GM21786 (cell line): Measurements from ENCODE around the gene PDYN.

ENCODE experiments used
- ATAC-seq: cut with Tn5 transposase; IDR thresholded peaks from one replicate; pipeline ENCODE4 v1.9.1; 2021; ENCODE audit not compliant: unreplicated experiment

Gene PDYN

GRCh38 chr20:1952737-1953530, 40.9 kb downstream of the PDYN start:
- ATAC-seq: peak; percentile 60

GRCh38 chr20:1951436-1952115, 42.3 kb downstream of the PDYN start:
- ATAC-seq: no peak

- no peak for ATAC-seq
Measured at GRCh38 chr20:1950836-1951235, 43.0 kb downstream of the PDYN start.

- ATAC-seq: no peak
Measured at GRCh38 chr20:1949347-1950100, 44.3 kb downstream of the PDYN start.

- ATAC-seq: no peak
Measured at GRCh38 chr20:1947535-1947846, 46.4 kb downstream of the PDYN start.

GRCh38 chr20:1946762-1947534, 46.9 kb downstream of the PDYN start:
- ATAC-seq: no peak

GRCh38 chr20:1946442-1946761, 47.5 kb downstream of the PDYN start:
- ATAC-seq: no peak

DNA sequence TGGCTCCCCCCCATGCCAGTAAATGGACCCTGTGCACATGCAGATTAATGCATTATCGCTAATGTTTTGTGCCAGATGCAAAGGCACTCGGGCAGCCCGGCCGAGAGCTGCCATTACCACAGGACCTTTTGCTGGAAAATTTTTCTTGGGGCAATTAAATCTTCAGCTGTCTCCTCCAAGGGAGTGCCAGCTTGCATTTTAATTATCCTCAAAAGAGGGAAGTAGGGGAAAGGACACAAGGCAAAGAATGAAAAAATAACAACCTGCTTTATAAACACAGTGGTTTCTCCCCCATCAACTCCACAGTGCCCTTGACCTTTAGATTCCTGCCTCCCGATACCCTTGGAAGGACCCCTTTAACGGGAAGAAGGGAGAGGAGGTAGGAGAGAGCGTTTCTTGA, 48.2 kb downstream of the PDYN start:
- no peak for ATAC-seq

- no peak for ATAC-seq
Measured at GRCh38 chr20:1945134-1945618, 48.7 kb downstream of the PDYN start.

DNA sequence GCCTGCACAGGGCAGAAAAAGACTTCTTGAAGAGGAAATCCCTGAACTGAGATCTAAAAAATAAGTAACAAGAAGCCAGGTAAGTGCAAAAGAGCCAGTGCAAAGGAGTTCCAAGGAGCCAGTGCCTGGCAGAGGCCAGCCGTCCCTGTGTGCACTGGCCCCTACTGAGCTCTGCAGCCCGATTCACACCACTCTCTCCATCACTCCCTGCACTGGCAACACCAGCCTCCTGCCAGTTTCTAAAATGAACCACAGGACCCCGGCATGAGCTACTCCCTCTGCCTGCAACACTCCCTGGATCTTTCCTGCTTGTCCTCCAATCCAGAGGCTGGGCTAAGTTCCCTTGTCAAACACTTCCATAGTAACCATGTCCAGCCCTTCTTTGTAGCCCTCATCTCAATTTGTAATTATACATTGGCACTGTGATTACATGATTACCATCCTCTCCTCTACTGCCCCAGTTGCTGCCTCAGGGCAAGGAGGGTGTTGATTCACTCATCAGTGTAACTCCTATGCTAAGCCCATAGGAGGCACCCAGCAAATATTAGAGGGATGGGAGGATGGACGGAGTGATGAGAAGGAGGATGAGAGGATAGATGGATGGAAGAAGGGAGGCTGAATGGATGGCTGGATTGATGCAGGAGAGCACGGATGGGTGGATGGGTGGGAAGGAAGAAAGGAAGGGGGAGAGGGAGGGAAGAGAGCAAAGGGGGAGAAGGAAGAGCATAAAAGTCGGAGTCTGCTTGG, 49.3 kb downstream of the PDYN start:
- ATAC-seq: no peak

DNA sequence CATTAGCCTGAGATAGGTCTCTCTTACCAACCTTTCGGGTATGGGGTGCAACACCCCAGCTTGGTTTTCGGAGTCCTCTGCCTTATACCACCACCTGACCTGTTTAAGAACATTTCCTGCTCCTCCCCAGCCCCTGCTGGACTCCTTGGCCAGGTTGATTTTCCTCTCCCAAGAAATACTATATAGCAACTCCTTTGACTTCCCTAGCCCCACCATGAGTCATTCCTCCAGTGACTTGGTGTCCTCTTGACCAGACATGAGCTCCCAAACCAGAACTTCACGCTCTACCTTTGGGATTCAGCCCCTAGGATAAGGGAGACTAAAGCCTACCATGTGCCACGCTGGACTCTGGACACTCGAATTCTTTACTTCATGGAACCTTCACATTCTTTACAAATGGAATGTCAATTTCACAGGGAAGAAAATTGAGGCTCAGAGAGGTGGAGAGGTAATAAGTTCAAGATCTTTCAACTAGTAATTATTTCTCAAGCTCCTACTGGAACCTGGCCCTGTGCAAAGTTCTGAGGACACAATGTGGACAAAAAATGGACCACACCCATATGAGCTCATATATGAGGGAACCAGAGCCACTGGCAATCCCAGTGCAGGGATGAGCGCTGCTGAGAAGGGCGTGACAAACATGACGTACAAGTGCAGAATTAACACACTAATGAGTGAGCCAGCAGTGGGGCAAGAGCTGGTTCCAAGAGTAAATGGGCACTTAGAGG, 50.4 kb downstream of the PDYN start:
- ATAC-seq: no peak

- ATAC-seq: no peak
Measured at GRCh38 chr20:1942486-1943274, 51.2 kb downstream of the PDYN start.

GRCh38 chr20:1942061-1942460, 51.8 kb downstream of the PDYN start:
- ATAC-seq: no peak

- ATAC-seq: no peak
Measured at GRCh38 chr20:1941226-1941625, 52.6 kb downstream of the PDYN start.

DNA sequence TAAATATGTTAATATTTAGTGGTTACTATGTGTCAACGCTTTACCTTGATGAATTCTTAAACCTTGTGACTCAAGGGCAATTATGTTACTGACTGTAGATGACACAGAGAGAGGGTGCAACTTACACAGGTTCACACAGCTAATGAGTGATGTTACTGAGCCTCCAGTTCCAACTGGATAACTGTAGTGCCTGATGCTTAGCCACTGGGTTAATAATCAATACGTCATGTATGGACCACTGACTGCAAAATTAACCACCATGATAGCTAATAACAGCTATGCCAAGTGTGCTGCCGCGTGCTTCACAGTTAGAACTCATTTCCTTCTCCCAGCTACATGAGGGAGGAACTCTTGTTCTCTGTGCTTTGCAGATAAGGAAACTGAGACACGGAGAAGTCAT, 53.3 kb downstream of the PDYN start:
- ATAC-seq: no peak

- no peak for ATAC-seq
Measured at GRCh38 chr20:1939270-1939595, 54.6 kb downstream of the PDYN start.

GRCh38 chr20:1938464-1939269, 55.2 kb downstream of the PDYN start:
- no peak for ATAC-seq

- no peak for ATAC-seq
Measured at GRCh38 chr20:1937316-1937976, 56.4 kb downstream of the PDYN start.
